Neuron (in vitro differentiated cells): ENCODE data around the gene MKLN1.
"Not testable (repeated sequence)": the region's sequence is repeated elsewhere in the genome, so short reads cannot be mapped to it uniquely, and the experiment has no call there.

ENCODE experiments used
- H2AFZ ChIP-seq: one replicate; pipeline ENCODE4 v1.6.1; 2013; ENCODE audit warnings: low read depth, mild to moderate bottlenecking, inconsistent platforms, low read length, moderate library complexity
- H3K27me3 ChIP-seq: one replicate; pipeline ENCODE4 v1.6.1; 2013; ENCODE audit warnings: low read length; ENCODE audit not compliant: insufficient read depth
- H3K36me3 ChIP-seq: one replicate; pipeline ENCODE4 v1.6.1; 2013; ENCODE audit warnings: low read length; ENCODE audit not compliant: insufficient read depth
- H3K4me1 ChIP-seq: one replicate; pipeline ENCODE4 v1.6.1; 2013; ENCODE audit warnings: low read length; ENCODE audit not compliant: insufficient read depth
- H3K4me3 ChIP-seq: 2 replicates; pipeline ENCODE4 v1.5.1; 2013; ENCODE audit warnings: mild to moderate bottlenecking, low read length, moderate library complexity
- H3K9me3 ChIP-seq: one replicate; pipeline ENCODE4 v1.6.1; 2013; ENCODE audit warnings: low read length

MKLN1 gene

GRCh38 chr7:131507592-131508331 lies 180.1 kb downstream of the MKLN1 start:
- Histone ChIP-seq H3K27me3 (no peaks in the 10 kb centered on the region), H3K4me1 (no peaks in the 10 kb centered on the region), H2AFZ (no peak overlapping the region), H3K36me3 (peaks cover 76% of the 10 kb centered on the region), H3K9me3 (no peaks in the 10 kb centered on the region), H3K4me3 (no peak overlapping the region)

GRCh38 chr7:131508754-131509486 lies 181.2 kb downstream of the MKLN1 start:
- Histone ChIP-seq H3K4me3 (no peak overlapping the region), H2AFZ (no peak overlapping the region), H3K36me3 (peaks cover 65% of the 10 kb centered on the region), H3K4me1 (no peaks in the 10 kb centered on the region), H3K9me3 (no peaks in the 10 kb centered on the region), H3K27me3 (no peaks in the 10 kb centered on the region)

- Histone ChIP-seq H2AFZ (no peak overlapping the region), H3K4me3 (no peak overlapping the region), H3K9me3 (no peaks in the 10 kb centered on the region), H3K4me1 (no peaks in the 10 kb centered on the region), H3K36me3 (peaks cover 56% of the 10 kb centered on the region), H3K27me3 (no peaks in the 10 kb centered on the region)
These were observed 182.1 kb downstream of the MKLN1 start for GRCh38 chr7:131509781-131510180.

- Histone ChIP-seq H3K27me3 (no peaks in the 10 kb centered on the region), H3K9me3 (no peaks in the 10 kb centered on the region), H3K4me1 (no peaks in the 10 kb centered on the region), H3K4me3 (no peak overlapping the region), H2AFZ (no peak overlapping the region), H3K36me3 (peaks cover 44% of the 10 kb centered on the region)
These were observed 183.4 kb downstream of the MKLN1 start for GRCh38 chr7:131511071-131511470.

GRCh38 chr7:131511774-131512535 lies 184.3 kb downstream of the MKLN1 start:
- peaks cover 35% of the 10 kb centered on the region for H3K36me3 ChIP-seq
- no peaks in the 10 kb centered on the region for H3K9me3 ChIP-seq
- no peak overlapping the region for H2AFZ ChIP-seq
- H3K27me3 ChIP-seq, result no peaks in the 10 kb centered on the region
- H3K4me1 ChIP-seq, result no peaks in the 10 kb centered on the region
- no peak overlapping the region for H3K4me3 ChIP-seq

- Histone ChIP-seq H3K9me3 (no peaks in the 10 kb centered on the region), H2AFZ (no peak overlapping the region), H3K4me1 (no peaks in the 10 kb centered on the region), H3K4me3 (no peak overlapping the region), H3K27me3 (no peaks in the 10 kb centered on the region), H3K36me3 (peaks cover 26% of the 10 kb centered on the region)
These were observed 185.8 kb downstream of the MKLN1 start for GRCh38 chr7:131513245-131514061.

- H2AFZ ChIP-seq, H3K9me3 ChIP-seq, H3K4me1 ChIP-seq, H3K27me3 ChIP-seq, H3K4me3 ChIP-seq: not testable (repeated sequence)
- peaks cover 16% of the 10 kb centered on the region for H3K36me3 ChIP-seq
These were observed 187.8 kb downstream of the MKLN1 start for GRCh38 chr7:131515471-131515870.

- Histone ChIP-seq H3K36me3 (peaks cover 7% of the 10 kb centered on the region), H3K4me1 (no peaks in the 10 kb centered on the region), H3K27me3 (no peaks in the 10 kb centered on the region), H3K4me3 (no peak overlapping the region), H2AFZ (no peak overlapping the region), H3K9me3 (no peaks in the 10 kb centered on the region)
These were observed 189.7 kb downstream of the MKLN1 start for GRCh38 chr7:131517218-131517923.

GRCh38 chr7:131518626-131519025 lies 190.9 kb downstream of the MKLN1 start:
- Histone ChIP-seq H3K4me3 (no peak overlapping the region), H2AFZ (no peak overlapping the region), H3K4me1 (no peaks in the 10 kb centered on the region), H3K36me3 (peaks cover 7% of the 10 kb centered on the region), H3K27me3 (no peaks in the 10 kb centered on the region), H3K9me3 (no peaks in the 10 kb centered on the region)

- no peak overlapping the region for H3K4me3 ChIP-seq
These were observed 194.0 kb downstream of the MKLN1 start for GRCh38 chr7:131521651-131522163.

GRCh38 chr7:131522325-131522930 lies 194.8 kb downstream of the MKLN1 start:
- Histone ChIP-seq H3K36me3 (peaks cover 4% of the 10 kb centered on the region), H3K9me3 (no peaks in the 10 kb centered on the region), H3K4me3 (no peak overlapping the region), H3K4me1 (no peaks in the 10 kb centered on the region), H2AFZ (no peak overlapping the region), H3K27me3 (no peaks in the 10 kb centered on the region)

More at GRCh38 chr7:131521651-131522163, 194.0 kb downstream of the MKLN1 start:
- H2AFZ ChIP-seq, result no peak overlapping the region
- H3K27me3 ChIP-seq, result no peaks in the 10 kb centered on the region
- H3K4me1 ChIP-seq, result no peaks in the 10 kb centered on the region
- H3K36me3 ChIP-seq, result peaks cover 7% of the 10 kb centered on the region
- H3K9me3 ChIP-seq, result no peaks in the 10 kb centered on the region

- no peak overlapping the region for H3K4me3 ChIP-seq
- H2AFZ ChIP-seq, result no peak overlapping the region
- peaks cover under 1% of the 10 kb centered on the region for H3K4me1 ChIP-seq
- H3K9me3 ChIP-seq, result no peaks in the 10 kb centered on the region
- H3K36me3 ChIP-seq, result peaks cover 9% of the 10 kb centered on the region
- no peaks in the 10 kb centered on the region for H3K27me3 ChIP-seq
These were observed 196.4 kb downstream of the MKLN1 start for GRCh38 chr7:131524115-131524514.
